Neuronal stem cell (in vitro differentiated cells): ENCODE measurements around the gene STX16.
"Not testable (repeated sequence)": the region's sequence is repeated elsewhere in the genome, so short reads cannot be mapped to it uniquely, and the experiment has no call there.

Experiments used
- DNase-seq: peaks from one replicate; pipeline ENCODE4 v3.0.0-alpha.2; 2013; ENCODE audit warnings: low spot score
- H2AFZ ChIP-seq: one replicate; pipeline ENCODE4 v1.6.1; 2013; ENCODE audit warnings: mild to moderate bottlenecking, low read length, inconsistent platforms
- H2AK5ac ChIP-seq: 2 replicates; pipeline ENCODE4 v1.6.1; 2013; ENCODE audit warnings: low read depth, mild to moderate bottlenecking, inconsistent platforms, low read length, moderate library complexity, mixed read lengths
- H2BK120ac ChIP-seq: 2 replicates; pipeline ENCODE4 v1.6.1; 2013; ENCODE audit warnings: low read depth, mild to moderate bottlenecking, inconsistent platforms, low read length, moderate library complexity, mixed read lengths
- H2BK12ac ChIP-seq: one replicate; pipeline ENCODE4 v1.6.1; 2013; ENCODE audit warnings: low read length, inconsistent platforms
- H2BK15ac ChIP-seq: 2 replicates; pipeline ENCODE4 v1.6.1; 2013; ENCODE audit warnings: mild to moderate bottlenecking, low read length, inconsistent platforms, mixed read lengths
- H2BK5ac ChIP-seq: one replicate; pipeline ENCODE4 v1.6.1; 2013; ENCODE audit warnings: inconsistent platforms, mild to moderate bottlenecking, low read length, moderate library complexity
- H3K14ac ChIP-seq: one replicate; pipeline ENCODE4 v1.6.1; 2013; ENCODE audit warnings: low read length, inconsistent platforms
- H3K18ac ChIP-seq: 2 replicates; pipeline ENCODE4 v1.6.1; 2013; ENCODE audit warnings: low read length, inconsistent platforms
- H3K23ac ChIP-seq: 2 replicates; pipeline ENCODE4 v1.6.1; 2013; ENCODE audit warnings: low read depth, mild to moderate bottlenecking, mixed read lengths, low read length, inconsistent platforms; ENCODE audit not compliant: poor library complexity
- H3K27ac ChIP-seq: replicated peaks from 3 replicates; pipeline ENCODE4 v1.5.1; 2013; ENCODE audit warnings: low read length, inconsistent platforms
- H3K27me3 ChIP-seq, 3 experiments: 2 replicates each; pipeline ENCODE4 v1.6.1; 2013; ENCODE audit warnings: low read length in 3 of 3, mild to moderate bottlenecking in 2 of 3, inconsistent platforms in 1 of 3, low read depth in 1 of 3, mixed read lengths in 1 of 3, moderate library complexity in 1 of 3; ENCODE audit not compliant: control insufficient read depth in 3 of 3, insufficient read depth in 3 of 3
- H3K36me3 ChIP-seq, 2 donors: replicated peaks in 1 of 2; 2 replicates each; pipeline ENCODE4 v1.6.1; 2013; ENCODE audit warnings: low read length in 2 of 2; ENCODE audit not compliant: control insufficient read depth in 2 of 2, insufficient read depth in 2 of 2
- H3K4ac ChIP-seq: 2 replicates; pipeline ENCODE4 v1.6.1; 2013; ENCODE audit warnings: inconsistent platforms, mild to moderate bottlenecking, low read length, moderate library complexity
- H3K4me1 ChIP-seq, 2 donors: 1 replicate in 1 of 2; 2 replicates in 1 of 2; pipeline ENCODE4 v1.6.1; 2013; ENCODE audit warnings: low read length in 2 of 2, low read depth in 1 of 2; ENCODE audit not compliant: control insufficient read depth in 2 of 2, insufficient read depth in 1 of 2
- H3K4me2 ChIP-seq: one replicate; pipeline ENCODE4 v1.6.1; 2013; ENCODE audit warnings: mild to moderate bottlenecking, low read length, inconsistent platforms; ENCODE audit not compliant: insufficient read depth, poor library complexity, severe bottlenecking
- H3K4me3 ChIP-seq, 2 donors: 2 replicates each; pipeline ENCODE4 v1.5.1; 2013; ENCODE audit warnings: low read length in 2 of 2, mild to moderate bottlenecking in 2 of 2, inconsistent platforms in 1 of 2, moderate library complexity in 1 of 2
- H3K79me1 ChIP-seq: one replicate; pipeline ENCODE4 v1.6.1; 2013; ENCODE audit warnings: low read depth, mild to moderate bottlenecking, inconsistent platforms, low read length, moderate library complexity
- H3K9ac ChIP-seq: one replicate; pipeline ENCODE4 v1.6.1; 2013; ENCODE audit warnings: mild to moderate bottlenecking, low read depth, low read length, inconsistent platforms; ENCODE audit not compliant: poor library complexity
- H3K9me3 ChIP-seq, 2 donors: replicated peaks in 1 of 2; 2 replicates each; pipeline versions ENCODE3 to v1.6.1; 2013; ENCODE audit warnings: low read length in 2 of 2, mild to moderate bottlenecking in 2 of 2, inconsistent platforms in 1 of 2, low read depth in 1 of 2, mixed read lengths in 1 of 2, moderate library complexity in 1 of 2; ENCODE audit not compliant: control insufficient read depth in 2 of 2, insufficient read depth in 1 of 2
- H4K8ac ChIP-seq: one replicate; pipeline ENCODE4 v1.6.1; 2013; ENCODE audit warnings: low read depth, mild to moderate bottlenecking, inconsistent platforms, low read length, moderate library complexity
- H4K91ac ChIP-seq: one replicate; pipeline ENCODE4 v1.6.1; 2013; ENCODE audit warnings: low read length, low read depth, mild to moderate bottlenecking, inconsistent platforms; ENCODE audit not compliant: poor library complexity
- WGBS, 2 donors: extraction: QIAGEN DNeasy Blood & Tissue Kit; methylation state at CpG; one replicate each; pipeline ENCODE4 v1.1.7; 2013; ENCODE audit warnings: missing lambda C conversion rate in 2 of 2, mixed read lengths in 1 of 2; ENCODE audit not compliant: insufficient read length in 2 of 2, insufficient replicate concordance in 1 of 2; ENCODE audit errors: extremely low coverage in 2 of 2; 5-methylcytosine and 5-hydroxymethylcytosine counted together

The STX16 gene

DNA sequence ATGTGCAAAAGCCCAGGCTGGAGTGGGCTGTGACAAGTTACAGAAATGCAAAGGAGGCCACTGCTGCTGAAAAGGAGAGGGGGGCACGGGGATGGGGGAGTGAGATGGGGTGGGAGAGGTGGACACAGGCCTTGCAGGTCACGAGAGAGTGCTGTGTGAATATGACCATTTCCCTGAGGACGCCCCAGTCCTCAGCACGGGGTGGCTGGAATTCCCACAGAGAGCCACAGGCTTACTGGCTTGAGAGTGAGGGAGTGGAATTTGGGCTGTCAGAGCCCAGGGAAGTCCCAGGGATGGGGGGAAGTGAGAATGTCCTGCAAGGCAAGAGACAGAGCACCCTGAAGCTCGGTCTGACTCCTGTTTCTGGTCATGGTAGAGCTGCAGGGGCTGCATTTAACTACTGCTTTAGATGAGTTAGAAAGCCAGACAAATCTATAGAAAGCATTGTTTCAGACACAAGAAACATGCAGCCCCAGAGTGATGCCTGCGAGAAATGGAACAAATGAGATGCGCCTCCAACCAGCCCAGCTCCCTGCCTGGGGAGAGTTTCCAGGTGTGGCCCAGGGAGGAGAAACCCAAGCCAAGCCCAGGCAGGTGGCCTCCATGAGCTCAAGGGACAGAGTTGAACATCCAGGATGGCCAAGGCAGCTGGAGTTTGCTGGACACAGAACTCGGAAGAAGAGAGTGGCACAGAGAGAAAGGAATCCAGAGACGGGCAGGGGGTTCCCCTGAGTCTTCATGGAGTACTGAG is 72.0 kb downstream of the STX16 start:
- no CpG with 5 or more reads among the region's 9 CpGs for WGBS, 2 donors
- H2BK5ac ChIP-seq = no peak overlapping the region
- no peak overlapping the region for H2BK12ac ChIP-seq
- H3K27me3 ChIP-seq = peaks cover 0 to 42% (median 0%) of the 10 kb centered on the region in 3 experiments
- H3K4me2 ChIP-seq = no peak overlapping the region
- H2BK120ac ChIP-seq = no peak overlapping the region
- no peak overlapping the region for H2AK5ac ChIP-seq
- H4K8ac ChIP-seq = no peak overlapping the region
- H3K36me3 ChIP-seq = no peaks in the 10 kb centered on the region
- H3K18ac ChIP-seq = no peak overlapping the region
- no peak overlapping the region for H3K27ac ChIP-seq
- DNase-seq = no peak
- H2AFZ ChIP-seq = no peak overlapping the region
- no peaks in the 10 kb centered on the region for H3K79me1 ChIP-seq
- H3K4me1 ChIP-seq = peaks cover 0 to 2% of the 10 kb centered on the region in 2 donors
- H3K14ac ChIP-seq = no peak overlapping the region
- no peak overlapping the region for H3K4ac ChIP-seq
- H3K4me3 ChIP-seq = no peak overlapping the region
- H3K9ac ChIP-seq = no peak overlapping the region
- no peak overlapping the region for H2BK15ac ChIP-seq
- no peak overlapping the region for H4K91ac ChIP-seq
- H3K9me3 ChIP-seq = no peaks in the 10 kb centered on the region
- H3K23ac ChIP-seq = peak overlapping the region; percentile 3

DNA sequence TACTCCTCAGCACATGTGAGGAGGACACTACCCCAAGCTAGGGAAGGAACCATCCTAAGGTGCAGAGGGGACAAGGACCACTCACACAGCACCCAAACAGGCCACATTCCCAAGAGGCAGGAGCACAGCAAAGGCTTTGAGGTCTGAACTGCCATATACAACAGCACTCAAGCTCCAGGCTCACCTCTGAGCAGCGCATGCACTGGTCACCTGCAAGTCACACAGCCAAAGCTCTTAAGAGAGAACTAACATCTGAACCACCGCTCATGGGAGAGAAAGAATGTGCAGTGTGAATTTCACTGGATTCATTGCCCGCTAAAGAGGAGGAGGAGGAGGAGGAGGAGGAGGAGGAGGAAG is 72.5 kb downstream of the STX16 start:
- Histone ChIP-seq H3K9ac (no peak overlapping the region), H3K4ac (no peak overlapping the region), H3K36me3 (no peaks in the 10 kb centered on the region), H3K23ac (peak overlapping the region; percentile 3), H2AK5ac (no peak overlapping the region), H3K4me1 (peaks cover 0 to 2% of the 10 kb centered on the region in 2 donors), H2AFZ (no peak overlapping the region), H2BK15ac (no peak overlapping the region), H4K91ac (no peak overlapping the region), H3K14ac (no peak overlapping the region), H3K9me3 (no peaks in the 10 kb centered on the region), H2BK5ac (no peak overlapping the region), H3K79me1 (no peaks in the 10 kb centered on the region), H3K18ac (no peak overlapping the region), H3K27ac (no peak overlapping the region), H2BK120ac (no peak overlapping the region), H3K27me3 (peaks cover 0 to 38% (median 0%) of the 10 kb centered on the region in 3 experiments), H4K8ac (no peak overlapping the region), H3K4me2 (no peak overlapping the region), H2BK12ac (no peak overlapping the region), H3K4me3 (peak overlapping the region in 1 of 2 donors; percentile 9)
- DNase-seq = no peak
- no CpG with 5 or more reads among the region's 3 CpGs for WGBS, 2 donors

GRCh38 chr20:58726156-58726555 is 75.1 kb downstream of the STX16 start:
- H2BK5ac ChIP-seq, H3K9me3 ChIP-seq, H3K27ac ChIP-seq, H3K4me2 ChIP-seq, H3K36me3 ChIP-seq, H3K14ac ChIP-seq, H3K9ac ChIP-seq, H3K18ac ChIP-seq, H2BK120ac ChIP-seq, H2AK5ac ChIP-seq, H3K23ac ChIP-seq, H2BK12ac ChIP-seq, H4K91ac ChIP-seq, H2BK15ac ChIP-seq, H3K4me3 ChIP-seq, H2AFZ ChIP-seq, DNase-seq, H4K8ac ChIP-seq, H3K4ac ChIP-seq, H3K79me1 ChIP-seq, H3K4me1 ChIP-seq: not testable (repeated sequence)
- H3K27me3 ChIP-seq = peaks cover 0 to 26% (median 0%) of the 10 kb centered on the region in 3 experiments
- WGBS, 2 donors = no CpG with 5 or more reads among the region's 2 CpGs
